Measurements from ENCODE around the gene POU6F1.

POU6F1 gene

GRCh38 chr12:51208016-51208660 is 9.7 kb downstream of the POU6F1 start:
- DNase-seq (ENCODE audit: insufficient read length) = no peak
- FAIRE-seq = no peak
- no peak for TF ChIP-seq POLR2AphosphoS5 (IDR thresholded peaks at IDR 0.05; ENCODE audit: low read depth, low read length)
- no peak for TF ChIP-seq POLR2A (IDR thresholded peaks at IDR 0.05; ENCODE audit: low read depth, low read length)
- TF ChIP-seq TAF1 (IDR thresholded peaks at IDR 0.05; ENCODE audit: borderline replicate concordance, low read depth, low read length) = no peak

GRCh38 chr12:51205350-51205749 is 12.5 kb downstream of the POU6F1 start:
- FAIRE-seq = no peak
- TF ChIP-seq POLR2A (IDR thresholded peaks at IDR 0.05; ENCODE audit: low read depth, low read length) = no peak
- no peak for TF ChIP-seq TAF1 (IDR thresholded peaks at IDR 0.05; ENCODE audit: borderline replicate concordance, low read depth, low read length)
- TF ChIP-seq POLR2AphosphoS5 (IDR thresholded peaks at IDR 0.05; ENCODE audit: low read depth, low read length) = no peak
- no peak for DNase-seq (ENCODE audit: insufficient read length)

GRCh38 chr12:51202718-51203117 is 15.1 kb downstream of the POU6F1 start:
- TF ChIP-seq TAF1 (IDR thresholded peaks at IDR 0.05; ENCODE audit: borderline replicate concordance, low read depth, low read length) (no peak), POLR2AphosphoS5 (IDR thresholded peaks at IDR 0.05; ENCODE audit: low read depth, low read length) (no peak), POLR2A (IDR thresholded peaks at IDR 0.05; ENCODE audit: low read depth, low read length) (no peak)
- DNase-seq (ENCODE audit: insufficient read length) = no peak
- no peak for FAIRE-seq

- no peak for TF ChIP-seq POLR2AphosphoS5 (IDR thresholded peaks at IDR 0.05; ENCODE audit: low read depth, low read length)
- no peak for TF ChIP-seq POLR2A (IDR thresholded peaks at IDR 0.05; ENCODE audit: low read depth, low read length)
- no peak for TF ChIP-seq TAF1 (IDR thresholded peaks at IDR 0.05; ENCODE audit: borderline replicate concordance, low read depth, low read length)
- FAIRE-seq (no peak), DNase-seq (ENCODE audit: insufficient read length) (no peak)
Observed at GRCh38 chr12:51200806-51201205, 17.1 kb downstream of the POU6F1 start.

- no peak for TF ChIP-seq POLR2AphosphoS5 (IDR thresholded peaks at IDR 0.05; ENCODE audit: low read depth, low read length)
- TF ChIP-seq POLR2A (IDR thresholded peaks at IDR 0.05; ENCODE audit: low read depth, low read length) = no peak
- no peak for TF ChIP-seq TAF1 (IDR thresholded peaks at IDR 0.05; ENCODE audit: borderline replicate concordance, low read depth, low read length)
- FAIRE-seq = no peak
- DNase-seq (ENCODE audit: insufficient read length) = no peak
Observed at GRCh38 chr12:51200156-51200555, 17.7 kb downstream of the POU6F1 start.

- no peak for DNase-seq (ENCODE audit: insufficient read length)
- FAIRE-seq = no peak
- TF ChIP-seq POLR2AphosphoS5 (IDR thresholded peaks at IDR 0.05; ENCODE audit: low read depth, low read length) (no peak), POLR2A (IDR thresholded peaks at IDR 0.05; ENCODE audit: low read depth, low read length) (no peak), TAF1 (IDR thresholded peaks at IDR 0.05; ENCODE audit: borderline replicate concordance, low read depth, low read length) (no peak)
Observed at GRCh38 chr12:51199366-51199945, 18.4 kb downstream of the POU6F1 start.

GRCh38 chr12:51198568-51199365 is 19.1 kb downstream of the POU6F1 start:
- FAIRE-seq = no peak
- TF ChIP-seq POLR2A (IDR thresholded peaks at IDR 0.05; ENCODE audit: low read depth, low read length) (no peak), TAF1 (IDR thresholded peaks at IDR 0.05; ENCODE audit: borderline replicate concordance, low read depth, low read length) (no peak), POLR2AphosphoS5 (IDR thresholded peaks at IDR 0.05; ENCODE audit: low read depth, low read length) (no peak)
- no peak for DNase-seq (ENCODE audit: insufficient read length)

GRCh38 chr12:51197736-51198567 is 19.9 kb downstream of the POU6F1 start:
- TF ChIP-seq POLR2AphosphoS5 (IDR thresholded peaks at IDR 0.05; ENCODE audit: low read depth, low read length) (no peak), TAF1 (IDR thresholded peaks at IDR 0.05; ENCODE audit: borderline replicate concordance, low read depth, low read length) (no peak)
- FAIRE-seq = no peak

GRCh38 chr12:51196547-51196946 is 21.3 kb downstream of the POU6F1 start:
- FAIRE-seq (no peak), DNase-seq (ENCODE audit: insufficient read length) (no peak)
- TF ChIP-seq POLR2A (IDR thresholded peaks at IDR 0.05; ENCODE audit: low read depth, low read length) = no peak
- TF ChIP-seq POLR2AphosphoS5 (IDR thresholded peaks at IDR 0.05; ENCODE audit: low read depth, low read length) = no peak
- TF ChIP-seq TAF1 (IDR thresholded peaks at IDR 0.05; ENCODE audit: borderline replicate concordance, low read depth, low read length) = no peak

More at GRCh38 chr12:51197736-51198567, 19.9 kb downstream of the POU6F1 start:
- no peak for DNase-seq (ENCODE audit: insufficient read length)

- FAIRE-seq (no peak), DNase-seq (ENCODE audit: insufficient read length) (no peak)
- TF ChIP-seq POLR2AphosphoS5 (IDR thresholded peaks at IDR 0.05; ENCODE audit: low read depth, low read length) (no peak), POLR2A (IDR thresholded peaks at IDR 0.05; ENCODE audit: low read depth, low read length) (no peak), TAF1 (IDR thresholded peaks at IDR 0.05; ENCODE audit: borderline replicate concordance, low read depth, low read length) (no peak)
Observed at GRCh38 chr12:51195841-51196240, 22.0 kb downstream of the POU6F1 start.

GRCh38 chr12:51192284-51192671 is 25.6 kb downstream of the POU6F1 start:
- DNase-seq (ENCODE audit: insufficient read length) (no peak), FAIRE-seq (no peak)
- TF ChIP-seq POLR2AphosphoS5 (IDR thresholded peaks at IDR 0.05; ENCODE audit: low read depth, low read length) (no peak), TAF1 (IDR thresholded peaks at IDR 0.05; ENCODE audit: borderline replicate concordance, low read depth, low read length) (no peak), POLR2A (IDR thresholded peaks at IDR 0.05; ENCODE audit: low read depth, low read length) (no peak)
